B cell (primary cell): Measurements from ENCODE around the gene RPTOR. TPM values are rescaled to one million over a fixed set of nuclear protein-coding genes. Genes with fewer than 3 reads are reported as not detected.

Source experiments
- ATAC-seq: fragments of 200-7000 bp; cut with Tn5 transposase; one replicate; pipeline ENCODE4 v1.10.0; 2021; ENCODE audit warnings: low read depth, mild to moderate bottlenecking, moderate number of reproducible peaks, moderate library complexity
- CTCF ChIA-PET: fragments of 350-600 bp; sonication (Branson Sonifier 250); formaldehyde crosslinking; loops from one replicate; lab custom pipeline; 2021; ENCODE audit warnings: antibody characterized with exemption, inconsistent platforms; lab: Charles Lee
- POLR2A ChIA-PET: fragments of 350-600 bp; sonication (Branson Sonifier 250); formaldehyde crosslinking; loops from one replicate; lab custom pipeline; 2021; ENCODE audit warnings: antibody characterized with exemption; lab: Charles Lee
- DNase-seq: peaks from one replicate; pipeline ENCODE4 v3.0.0; 2013
- H2AFZ ChIP-seq: 2 replicates; pipeline ENCODE4 v1.6.1; 2012; ENCODE audit warnings: mild to moderate bottlenecking, low read depth, low read length; ENCODE audit not compliant: insufficient read depth, poor library complexity, severe bottlenecking
- H3K27ac ChIP-seq, 2 donors: 1 replicate in 1 of 2; 2 replicates in 1 of 2; pipeline ENCODE4 v1.5.1; 2012 to 2013; ENCODE audit warnings: low read length in 2 of 2, mild to moderate bottlenecking in 2 of 2, moderate library complexity in 1 of 2
- H3K27me3 ChIP-seq, 4 experiments: fragments of 200-600 bp in 1 of 4; sonication (generic) in 1 of 4; replicated peaks in 1 of 4; 1 replicate in 2 of 4; 2 replicates in 2 of 4; pipeline versions ENCODE4 v1.6.1 to v1.7.0; 2013 to 2016; ENCODE audit warnings: low read length in 3 of 4, mild to moderate bottlenecking in 2 of 4, mixed read lengths in 1 of 4, moderate library complexity in 1 of 4; ENCODE audit not compliant: insufficient read depth in 4 of 4, control insufficient read depth in 3 of 4; ENCODE audit errors: control extremely low read depth in 1 of 4
- H3K36me3 ChIP-seq, 2 experiments: replicated peaks in 1 of 2; 1 replicate in 1 of 2; 2 replicates in 1 of 2; pipeline versions ENCODE4 v1.6.1 to v1.7.1; 2013; ENCODE audit warnings: low read length in 1 of 2; ENCODE audit not compliant: insufficient read depth in 2 of 2, control insufficient read depth in 1 of 2; ENCODE audit errors: control extremely low read depth in 1 of 2, extremely low read depth in 1 of 2
- H3K4me1 ChIP-seq, 2 donors: fragments of 200-600 bp in 1 of 2; sonication (generic) in 1 of 2; 1 replicate in 1 of 2; 2 replicates in 1 of 2; pipeline versions ENCODE4 v1.5.1 to v1.6.1; 2013 to 2017; ENCODE audit warnings: low read length in 2 of 2; ENCODE audit not compliant: control insufficient read depth in 2 of 2, insufficient read depth in 2 of 2
- H3K4me2 ChIP-seq: replicated peaks from 2 replicates; pipeline ENCODE3; 2012; ENCODE audit warnings: mild to moderate bottlenecking, low read depth, low read length; ENCODE audit not compliant: poor library complexity, severe bottlenecking
- H3K4me3 ChIP-seq, 5 experiments: fragments of 200-600 bp in 1 of 5; sonication (generic) in 1 of 5; 1 replicate in 3 of 5; 2 replicates in 2 of 5; pipeline versions ENCODE4 v1.5.1 to v1.7.0; 2011 to 2016; ENCODE audit warnings: low read length in 4 of 5, mild to moderate bottlenecking in 4 of 5, low read depth in 2 of 5, control low read depth in 1 of 5, moderate library complexity in 1 of 5; ENCODE audit not compliant: insufficient read depth in 1 of 5; ENCODE audit errors: control extremely low read depth in 1 of 5, extremely low read depth in 1 of 5
- H3K79me2 ChIP-seq: fragments of 200-600 bp; sonication (generic); one replicate; pipeline ENCODE4 v1.6.0; 2016; ENCODE audit warnings: low read length; ENCODE audit not compliant: control insufficient read depth, insufficient read depth
- H3K9ac ChIP-seq: fragments of 200-600 bp; sonication (generic); 2 replicates; pipeline ENCODE4 v1.6.1; 2017; ENCODE audit warnings: mild to moderate bottlenecking, low read length, moderate library complexity
- H3K9me3 ChIP-seq, 3 donors: one replicate each; pipeline versions ENCODE4 v1.6.1 to v1.7.1; 2013; ENCODE audit warnings: low read length in 2 of 3; ENCODE audit not compliant: control insufficient read depth in 2 of 3, insufficient read depth in 1 of 3; ENCODE audit errors: control extremely low read depth in 1 of 3
- H4K20me1 ChIP-seq: 2 replicates; pipeline ENCODE4 v1.6.0; 2012; ENCODE audit warnings: mild to moderate bottlenecking, low read length; ENCODE audit not compliant: insufficient read depth, control insufficient read depth, poor library complexity, severe bottlenecking
- H3K27ac Mint-ChIP-seq: one replicate; pipeline ENCODE4 v1.8.0; 2021; ENCODE audit warnings: mixed read lengths
- H3K27me3 Mint-ChIP-seq: one replicate; pipeline ENCODE4 v1.8.0; 2021; ENCODE audit warnings: mixed read lengths
- H3K4me1 Mint-ChIP-seq: one replicate; pipeline ENCODE4 v1.8.0; 2021; ENCODE audit warnings: mixed read lengths
- H3K4me3 Mint-ChIP-seq: one replicate; pipeline ENCODE4 v1.8.0; 2021; ENCODE audit warnings: mixed read lengths
- H3K9me3 Mint-ChIP-seq: one replicate; pipeline ENCODE4 v1.8.0; 2022; ENCODE audit warnings: mixed read lengths; ENCODE audit not compliant: insufficient read depth
- CTCF ChIP-seq: fragments of 200-600 bp; IDR thresholded peaks from one replicate; pipeline ENCODE4 v1.8.0; 2022; ENCODE audit warnings: antibody characterized with exemption, mild to moderate bottlenecking
- EZH2 ChIP-seq: IDR thresholded peaks from 2 replicates; pipeline ENCODE4 v1.6.1; 2012; ENCODE audit warnings: borderline replicate concordance, low read depth, mild to moderate bottlenecking, moderate library complexity, low read length; ENCODE audit not compliant: insufficient read depth, poor library complexity, severe bottlenecking
- WGBS: methylation state at CpG from one replicate; pipeline ENCODE4 v1.1.5; 2013; ENCODE audit warnings: missing lambda C conversion rate; ENCODE audit not compliant: insufficient coverage; 5-methylcytosine and 5-hydroxymethylcytosine counted together
- intact Hi-C: fragments of 100-400 bp; cut with micrococcal nuclease; formaldehyde crosslinking; loops from one replicate; pipeline ENCODE4 v1.10.0; 2022
- polyA plus RNA-seq: library from polyadenylated mRNA; depleted of rRNA; stranded (reverse); fragments of >200 nt; gene quantifications from 2 replicates; pipeline ENCODE4 v1.2.3, GENCODE V29; 2012
- total RNA-seq, 2 donors: library from RNA; stranded (reverse); fragments of 120-200 nt in 1 of 2; gene quantifications; 1 replicate in 1 of 2; 2 replicates in 1 of 2; pipeline versions ENCODE4 v1.2.3 to v1.2.4, GENCODE V29; 2013 to 2022

Gene RPTOR
- total and polyA plus RNA-seq, 2 donors (not counting 1 experiment from before 2014, with no cell fraction given), result 13.4 to 58.8 TPM

- POLR2A ChIA-PET, result no interaction called here
- peaks cover 0 to 5% of the 10 kb centered on the region in 2 donors for H3K4me1 ChIP-seq
- Mint-ChIP-seq H3K4me3 (no peak overlapping the region), H3K27me3 (no peaks in the 10 kb centered on the region), H3K4me1 (peaks cover 37% of the 10 kb centered on the region), H3K27ac (no peak overlapping the region), H3K9me3 (no peaks in the 10 kb centered on the region)
- CTCF ChIA-PET, result no interaction called here
- DNase-seq, result no peak
- H2AFZ ChIP-seq, result no peak overlapping the region
- H3K4me3 ChIP-seq, result no peak overlapping the region
- no peak for ATAC-seq
- H3K9ac ChIP-seq, result no peak overlapping the region
- peaks cover 95% of the 10 kb centered on the region for H3K79me2 ChIP-seq
- H3K9me3 ChIP-seq, result no peaks in the 10 kb centered on the region
- H4K20me1 ChIP-seq, result peaks cover 81% of the 10 kb centered on the region
- H3K4me2 ChIP-seq, result no peak overlapping the region
- intact Hi-C loops, result no loop called here
- H3K27me3 ChIP-seq, result no peaks in the 10 kb centered on the region
- no peak overlapping the region for H3K27ac ChIP-seq
- TF ChIP-seq CTCF (no peak), EZH2 (no peak)
- WGBS, result 70% methylated on average over 5 of the region's 5 CpGs
- no peaks in the 10 kb centered on the region for H3K36me3 ChIP-seq
These were observed 47.6 kb downstream of the RPTOR start for GRCh38 chr17:80592243-80592642.

GRCh38 chr17:80593181-80593580 is 48.5 kb downstream of the RPTOR start:
- H3K4me1 Mint-ChIP-seq, result peaks cover 38% of the 10 kb centered on the region

More at GRCh38 chr17:80593181-80593580, 48.5 kb downstream of the RPTOR start:
- H3K36me3 ChIP-seq, result no peaks in the 10 kb centered on the region
- Mint-ChIP-seq H3K27ac (no peak overlapping the region), H3K9me3 (no peaks in the 10 kb centered on the region), H3K27me3 (no peaks in the 10 kb centered on the region), H3K4me3 (no peak overlapping the region)
- H3K9me3 ChIP-seq, result no peaks in the 10 kb centered on the region
- H3K79me2 ChIP-seq, result peaks cover 95% of the 10 kb centered on the region
- peaks cover 0 to 5% of the 10 kb centered on the region in 2 donors for H3K4me1 ChIP-seq
- ChIA-PET POLR2A (no interaction called here), CTCF (no interaction called here)
- WGBS, result 96% methylated on average over 5 of the region's 8 CpGs
- H4K20me1 ChIP-seq, result peaks cover 83% of the 10 kb centered on the region
- no peak for ATAC-seq
- intact Hi-C loops, result no loop called here
- no peaks in the 10 kb centered on the region for H3K27me3 ChIP-seq
- no peak overlapping the region for H2AFZ ChIP-seq
- no peak overlapping the region for H3K27ac ChIP-seq
- no peak overlapping the region for H3K4me2 ChIP-seq
- H3K4me3 ChIP-seq, result no peak overlapping the region
- TF ChIP-seq CTCF (no peak), EZH2 (no peak)
- no peak overlapping the region for H3K9ac ChIP-seq
- DNase-seq, result no peak
